K562 (cell line): Measurements from ENCODE around the gene MVK. TPM values are rescaled to one million over a fixed set of nuclear protein-coding genes. Genes with fewer than 3 reads are reported as not detected.

Experiments used
- KDM4B ChIP-seq, 2 experiments: fragments of 450-650 bp in 1 of 2; sonication (generic) in 1 of 2; IDR thresholded peaks; 2 replicates each; pipeline ENCODE4 v1.6.1; 2016 to 2017; ENCODE audit warnings: borderline replicate concordance in 2 of 2, antibody characterized with exemption in 1 of 2, low read depth in 1 of 2, mild to moderate bottlenecking in 1 of 2
- PML ChIP-seq: IDR thresholded peaks from 2 replicates; pipeline ENCODE4 v1.6.1; 2012; ENCODE audit warnings: low read length, inconsistent platforms
- TEAD4 ChIP-seq, 2 experiments: sonication (generic) in 1 of 2; formaldehyde crosslinking in 1 of 2; IDR thresholded peaks; 2 replicates each; pipeline versions ENCODE4 v1.6.1 to v1.8.0; 2012 to 2022; ENCODE audit warnings: borderline replicate concordance in 1 of 2, inconsistent platforms in 1 of 2, low read length in 1 of 2, mild to moderate bottlenecking in 1 of 2, missing genetic modification reagents in 1 of 2
- ZFX ChIP-seq: sonication (generic); formaldehyde crosslinking; IDR thresholded peaks from 2 replicates; pipeline ENCODE4 v1.8.0; 2022; ENCODE audit warnings: mild to moderate bottlenecking, missing genetic modification reagents, moderate library complexity
- ZNF830 ChIP-seq: fragments of 250-450 bp; sonication (Bioruptor Pico); IDR thresholded peaks from 2 replicates; pipeline ENCODE4 v1.5.0; 2021; ENCODE audit warnings: mild to moderate bottlenecking
- polyA plus RNA-seq, 8 experiments: library from polyadenylated mRNA; depleted of rRNA in 4 of 8; stranded (reverse) in 5 of 8; unstranded in 3 of 8; fragments of >200 nt; fragmentation: Nextera tagmentation in 2 of 8; fragmentation: Illumina TruSeq in 1 of 8; extraction: Ambion mirVana in 2 of 8; extraction: Trizol in 1 of 8; gene quantifications; 2 replicates each; pipeline versions ENCODE4 v1.2.1 to v1.2.3, GENCODE V29; 2011 to 2014; ENCODE audit warnings: inconsistent platforms in 1 of 8, missing spikeins in 1 of 8
- total RNA-seq, 7 experiments: library from RNA; depleted of rRNA in 6 of 7; stranded (reverse); fragments of >200 nt in 6 of 7; fragmentation: Illumina TruSeq in 2 of 7; extraction: Trizol in 2 of 7; gene quantifications; 2 replicates each; pipeline versions ENCODE4 v1.2.1 to v1.2.3, GENCODE V29; 2011 to 2021; ENCODE audit warnings: low replicate concordance in 1 of 7
- TF ChIP-seq, protein P1 (sequence below), 2 experiments: fragments of 450-650 bp; formaldehyde crosslinking in 1 of 2; IDR thresholded peaks; 2 replicates each; pipeline versions ENCODE4 v1.4.0 to v1.6.1; 2014 to 2020; ENCODE audit warnings: mild to moderate bottlenecking in 2 of 2, borderline replicate concordance in 1 of 2, low read depth in 1 of 2
- TF ChIP-seq, protein P2 (sequence below): fragments of 200-800 bp; sonication (Bioruptor generic); IDR thresholded peaks from 2 replicates; pipeline ENCODE4 v1.6.1; 2017; ENCODE audit warnings: missing genetic modification characterization, missing compliant biosample characterization
- TF ChIP-seq, protein P3 (sequence below): fragments of 250-450 bp; sonication (Bioruptor Pico); IDR thresholded peaks from 2 replicates; pipeline ENCODE4 v1.5.1; 2021; ENCODE audit warnings: mild to moderate bottlenecking
- TF ChIP-seq, protein P4 (sequence below): fragments of 250-450 bp; sonication (Bioruptor Pico); IDR thresholded peaks from 2 replicates; pipeline ENCODE4 v1.5.0; 2020; ENCODE audit warnings: mild to moderate bottlenecking, borderline replicate concordance

Gene MVK
- total and polyA plus RNA-seq, 9 of the 15 experiments (the other 6 are each of a cell fraction or from before 2014, with no cell fraction given): 0.41 to 33.6 (median 18.8) TPM

DNA sequence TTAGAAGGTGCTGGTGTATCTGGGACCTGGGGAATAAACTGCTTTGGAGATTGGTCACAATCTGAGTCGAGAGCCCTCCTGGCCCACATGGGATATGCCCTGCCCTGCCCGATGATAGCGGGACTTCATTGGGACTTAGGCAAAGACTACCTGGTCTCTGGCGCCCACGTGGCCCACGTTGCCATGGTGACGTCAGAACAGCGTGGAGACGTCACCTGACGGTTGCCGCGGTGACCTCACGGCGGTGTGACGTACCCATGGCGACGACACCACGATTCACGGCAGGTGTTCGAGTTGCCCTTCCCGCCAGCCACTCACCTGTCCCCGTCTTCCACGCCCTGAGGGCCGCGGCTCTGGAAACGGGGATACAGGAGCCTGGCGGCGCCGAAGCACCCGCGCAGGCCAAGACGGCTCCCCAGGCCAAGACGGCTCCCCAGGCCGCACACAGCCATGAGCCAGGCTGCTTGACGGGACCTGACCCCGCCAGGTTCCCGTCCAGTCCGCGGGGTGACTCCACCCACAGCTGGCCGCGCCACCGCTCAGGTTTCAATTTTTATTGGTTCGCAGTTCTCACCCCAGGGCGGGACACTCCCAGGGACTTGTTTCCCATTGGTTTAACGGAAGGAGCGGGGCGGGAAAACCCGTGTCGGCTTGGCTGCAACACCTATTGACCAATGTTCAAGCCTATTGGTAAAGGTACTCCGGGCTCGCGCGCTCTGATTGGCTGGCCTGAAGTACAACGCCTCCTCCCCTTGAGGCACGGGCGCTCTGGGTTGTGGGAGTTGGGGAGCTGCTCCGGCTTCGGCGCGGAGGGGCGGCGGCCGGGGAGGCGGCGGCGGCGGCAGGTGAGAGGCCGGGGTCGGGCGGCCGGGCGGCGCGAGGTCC, at the start of gene MVK, which contains the start of gene MMAB (continued):
- TF ChIP-seq, protein P1, sequence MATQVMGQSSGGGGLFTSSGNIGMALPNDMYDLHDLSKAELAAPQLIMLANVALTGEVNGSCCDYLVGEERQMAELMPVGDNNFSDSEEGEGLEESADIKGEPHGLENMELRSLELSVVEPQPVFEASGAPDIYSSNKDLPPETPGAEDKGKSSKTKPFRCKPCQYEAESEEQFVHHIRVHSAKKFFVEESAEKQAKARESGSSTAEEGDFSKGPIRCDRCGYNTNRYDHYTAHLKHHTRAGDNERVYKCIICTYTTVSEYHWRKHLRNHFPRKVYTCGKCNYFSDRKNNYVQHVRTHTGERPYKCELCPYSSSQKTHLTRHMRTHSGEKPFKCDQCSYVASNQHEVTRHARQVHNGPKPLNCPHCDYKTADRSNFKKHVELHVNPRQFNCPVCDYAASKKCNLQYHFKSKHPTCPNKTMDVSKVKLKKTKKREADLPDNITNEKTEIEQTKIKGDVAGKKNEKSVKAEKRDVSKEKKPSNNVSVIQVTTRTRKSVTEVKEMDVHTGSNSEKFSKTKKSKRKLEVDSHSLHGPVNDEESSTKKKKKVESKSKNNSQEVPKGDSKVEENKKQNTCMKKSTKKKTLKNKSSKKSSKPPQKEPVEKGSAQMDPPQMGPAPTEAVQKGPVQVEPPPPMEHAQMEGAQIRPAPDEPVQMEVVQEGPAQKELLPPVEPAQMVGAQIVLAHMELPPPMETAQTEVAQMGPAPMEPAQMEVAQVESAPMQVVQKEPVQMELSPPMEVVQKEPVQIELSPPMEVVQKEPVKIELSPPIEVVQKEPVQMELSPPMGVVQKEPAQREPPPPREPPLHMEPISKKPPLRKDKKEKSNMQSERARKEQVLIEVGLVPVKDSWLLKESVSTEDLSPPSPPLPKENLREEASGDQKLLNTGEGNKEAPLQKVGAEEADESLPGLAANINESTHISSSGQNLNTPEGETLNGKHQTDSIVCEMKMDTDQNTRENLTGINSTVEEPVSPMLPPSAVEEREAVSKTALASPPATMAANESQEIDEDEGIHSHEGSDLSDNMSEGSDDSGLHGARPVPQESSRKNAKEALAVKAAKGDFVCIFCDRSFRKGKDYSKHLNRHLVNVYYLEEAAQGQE (IDR thresholded peaks at IDR 0.05; ENCODE audit: borderline replicate concordance): peak; percentile 46
- TF ChIP-seq, protein P1 (CRISPR knock-in tag; IDR thresholded peaks at IDR 0.05; ENCODE audit: low read depth): peak; percentile 81
- TF ChIP-seq, protein P2, sequence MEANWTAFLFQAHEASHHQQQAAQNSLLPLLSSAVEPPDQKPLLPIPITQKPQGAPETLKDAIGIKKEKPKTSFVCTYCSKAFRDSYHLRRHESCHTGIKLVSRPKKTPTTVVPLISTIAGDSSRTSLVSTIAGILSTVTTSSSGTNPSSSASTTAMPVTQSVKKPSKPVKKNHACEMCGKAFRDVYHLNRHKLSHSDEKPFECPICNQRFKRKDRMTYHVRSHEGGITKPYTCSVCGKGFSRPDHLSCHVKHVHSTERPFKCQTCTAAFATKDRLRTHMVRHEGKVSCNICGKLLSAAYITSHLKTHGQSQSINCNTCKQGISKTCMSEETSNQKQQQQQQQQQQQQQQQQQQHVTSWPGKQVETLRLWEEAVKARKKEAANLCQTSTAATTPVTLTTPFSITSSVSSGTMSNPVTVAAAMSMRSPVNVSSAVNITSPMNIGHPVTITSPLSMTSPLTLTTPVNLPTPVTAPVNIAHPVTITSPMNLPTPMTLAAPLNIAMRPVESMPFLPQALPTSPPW (CRISPR knock-in tag): peak; percentile 61
- TF ChIP-seq ZFX (CRISPR knock-in tag) (peak; percentile 97), PML (peak; percentile 69), TEAD4 (IDR thresholded peaks at IDR 0.05; ENCODE audit: low read length) (0 out of 2 replicates have a peak, but pooled peaks have one; percentile 5), TEAD4 (CRISPR knock-in tag; IDR thresholded peaks at IDR 0.05; ENCODE audit: borderline replicate concordance) (no peak), KDM4B (IDR thresholded peaks at IDR 0.05; ENCODE audit: borderline replicate concordance in 2 of 2, low read depth in 1 of 2) (peak in 1 of 2 experiments; percentile 78; a peak in 1 of 4 replicates), ZNF830 (CRISPR knock-in tag) (0 out of 2 replicates have a peak, but pooled peaks have one; percentile 25)
- TF ChIP-seq, protein P3, sequence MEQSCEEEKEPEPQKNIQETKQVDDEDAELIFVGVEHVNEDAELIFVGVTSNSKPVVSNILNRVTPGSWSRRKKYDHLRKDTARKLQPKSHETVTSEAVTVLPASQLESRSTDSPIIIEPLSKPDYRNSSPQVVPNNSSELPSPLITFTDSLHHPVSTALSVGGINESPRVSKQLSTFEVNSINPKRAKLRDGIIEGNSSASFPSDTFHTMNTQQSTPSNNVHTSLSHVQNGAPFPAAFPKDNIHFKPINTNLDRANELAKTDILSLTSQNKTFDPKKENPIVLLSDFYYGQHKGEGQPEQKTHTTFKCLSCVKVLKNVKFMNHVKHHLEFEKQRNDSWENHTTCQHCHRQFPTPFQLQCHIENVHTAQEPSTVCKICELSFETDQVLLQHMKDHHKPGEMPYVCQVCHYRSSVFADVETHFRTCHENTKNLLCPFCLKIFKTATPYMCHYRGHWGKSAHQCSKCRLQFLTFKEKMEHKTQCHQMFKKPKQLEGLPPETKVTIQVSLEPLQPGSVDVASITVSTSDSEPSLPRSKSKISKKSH (CRISPR knock-in tag): no peak
- TF ChIP-seq, protein P4, sequence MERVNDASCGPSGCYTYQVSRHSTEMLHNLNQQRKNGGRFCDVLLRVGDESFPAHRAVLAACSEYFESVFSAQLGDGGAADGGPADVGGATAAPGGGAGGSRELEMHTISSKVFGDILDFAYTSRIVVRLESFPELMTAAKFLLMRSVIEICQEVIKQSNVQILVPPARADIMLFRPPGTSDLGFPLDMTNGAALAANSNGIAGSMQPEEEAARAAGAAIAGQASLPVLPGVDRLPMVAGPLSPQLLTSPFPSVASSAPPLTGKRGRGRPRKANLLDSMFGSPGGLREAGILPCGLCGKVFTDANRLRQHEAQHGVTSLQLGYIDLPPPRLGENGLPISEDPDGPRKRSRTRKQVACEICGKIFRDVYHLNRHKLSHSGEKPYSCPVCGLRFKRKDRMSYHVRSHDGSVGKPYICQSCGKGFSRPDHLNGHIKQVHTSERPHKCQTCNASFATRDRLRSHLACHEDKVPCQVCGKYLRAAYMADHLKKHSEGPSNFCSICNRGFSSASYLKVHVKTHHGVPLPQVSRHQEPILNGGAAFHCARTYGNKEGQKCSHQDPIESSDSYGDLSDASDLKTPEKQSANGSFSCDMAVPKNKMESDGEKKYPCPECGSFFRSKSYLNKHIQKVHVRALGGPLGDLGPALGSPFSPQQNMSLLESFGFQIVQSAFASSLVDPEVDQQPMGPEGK (CRISPR knock-in tag): no peak
